Activated T-cell treated with anti-CD3 and anti-CD28 coated beads, Interleukin-2, amount 50 U/mL, for 24 hours (primary cell): Measurements from ENCODE around the gene FOXA3.

Experiments used
- DNase-seq: peaks from one replicate; pipeline ENCODE4 v3.0.0-alpha.2; 2020
- H3K27ac Mint-ChIP-seq: 2 replicates; pipeline ENCODE4 v1.8.0; 2020; ENCODE audit warnings: mild to moderate bottlenecking, mixed read lengths
- H3K27me3 Mint-ChIP-seq: 2 replicates; pipeline ENCODE4 v1.8.0; 2020; ENCODE audit warnings: mixed read lengths
- H3K36me3 Mint-ChIP-seq: 2 replicates; pipeline ENCODE4 v1.8.0; 2020; ENCODE audit warnings: low read depth, mixed read lengths
- H3K4me1 Mint-ChIP-seq: 2 replicates; pipeline ENCODE4 v1.8.0; 2020; ENCODE audit warnings: low read depth, mixed read lengths
- H3K4me3 Mint-ChIP-seq: 2 replicates; pipeline ENCODE4 v1.8.0; 2020; ENCODE audit warnings: mild to moderate bottlenecking, moderate library complexity, mixed read lengths
- H3K9me3 Mint-ChIP-seq: 2 replicates; pipeline ENCODE4 v1.8.0; 2020; ENCODE audit warnings: mixed read lengths

Gene FOXA3

DNA sequence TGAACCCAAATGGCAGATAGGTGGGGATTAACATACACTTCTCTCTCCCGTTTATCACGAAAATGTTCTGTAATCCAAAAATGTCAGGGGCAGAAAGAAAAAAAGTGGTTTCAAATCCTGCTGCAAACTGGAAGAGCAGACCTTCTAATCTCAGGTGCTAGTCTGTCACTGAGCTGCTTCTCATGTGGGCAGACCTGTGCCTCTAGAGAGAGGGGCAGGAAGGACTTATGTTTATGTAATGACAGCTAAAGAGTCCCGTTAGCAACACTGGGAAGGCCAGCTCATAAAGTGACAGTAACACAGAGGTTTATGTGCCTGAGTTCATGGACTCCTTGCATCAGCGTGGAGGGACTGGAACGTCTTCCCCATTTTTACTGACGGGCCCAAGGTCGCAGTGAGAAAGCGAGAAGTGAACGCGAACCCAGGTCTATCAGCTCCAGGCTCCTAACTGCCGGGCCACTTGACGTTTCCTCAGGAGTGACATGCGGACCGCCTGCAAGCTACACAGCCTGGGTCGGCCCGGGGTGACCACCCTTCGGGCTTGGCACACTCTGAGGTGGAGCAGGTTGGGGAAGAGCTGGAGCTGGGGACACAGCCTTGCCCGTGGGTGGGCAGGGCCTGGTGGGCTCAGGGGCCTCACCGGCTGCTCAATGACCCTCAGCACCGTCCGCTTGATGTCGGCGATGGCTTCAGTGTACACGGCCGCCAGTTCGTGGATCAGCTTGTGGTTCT lies 39.4 kb upstream of the FOXA3 start:
- Mint-ChIP-seq H3K4me3 (no peak overlapping the region), H3K27me3 (no peaks in the 10 kb centered on the region), H3K9me3 (no peaks in the 10 kb centered on the region), H3K4me1 (no peaks in the 10 kb centered on the region), H3K36me3 (peaks cover 98% of the 10 kb centered on the region), H3K27ac (no peak overlapping the region)
- DNase-seq = no peak

DNA sequence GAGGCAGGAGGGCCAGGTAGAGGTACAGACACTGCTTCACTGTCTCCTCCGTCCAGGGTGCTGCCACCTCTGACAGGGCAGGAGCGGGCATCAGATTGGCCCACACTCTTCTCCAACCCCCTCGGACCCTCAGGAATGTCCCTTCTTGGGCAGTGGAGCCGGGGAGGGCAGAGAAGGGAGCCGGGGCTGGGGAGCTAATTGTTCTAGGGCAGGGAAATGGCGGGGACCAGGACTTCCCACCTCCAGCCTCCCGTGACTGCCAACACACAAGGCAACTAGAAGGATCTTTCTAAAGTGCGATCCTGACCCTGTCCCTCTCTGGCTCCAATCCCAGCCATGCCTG lies 38.9 kb upstream of the FOXA3 start:
- Mint-ChIP-seq H3K27ac (no peak overlapping the region), H3K36me3 (peaks cover 98% of the 10 kb centered on the region), H3K4me1 (no peaks in the 10 kb centered on the region), H3K27me3 (no peaks in the 10 kb centered on the region), H3K4me3 (no peak overlapping the region), H3K9me3 (no peaks in the 10 kb centered on the region)
- no peak for DNase-seq

DNA sequence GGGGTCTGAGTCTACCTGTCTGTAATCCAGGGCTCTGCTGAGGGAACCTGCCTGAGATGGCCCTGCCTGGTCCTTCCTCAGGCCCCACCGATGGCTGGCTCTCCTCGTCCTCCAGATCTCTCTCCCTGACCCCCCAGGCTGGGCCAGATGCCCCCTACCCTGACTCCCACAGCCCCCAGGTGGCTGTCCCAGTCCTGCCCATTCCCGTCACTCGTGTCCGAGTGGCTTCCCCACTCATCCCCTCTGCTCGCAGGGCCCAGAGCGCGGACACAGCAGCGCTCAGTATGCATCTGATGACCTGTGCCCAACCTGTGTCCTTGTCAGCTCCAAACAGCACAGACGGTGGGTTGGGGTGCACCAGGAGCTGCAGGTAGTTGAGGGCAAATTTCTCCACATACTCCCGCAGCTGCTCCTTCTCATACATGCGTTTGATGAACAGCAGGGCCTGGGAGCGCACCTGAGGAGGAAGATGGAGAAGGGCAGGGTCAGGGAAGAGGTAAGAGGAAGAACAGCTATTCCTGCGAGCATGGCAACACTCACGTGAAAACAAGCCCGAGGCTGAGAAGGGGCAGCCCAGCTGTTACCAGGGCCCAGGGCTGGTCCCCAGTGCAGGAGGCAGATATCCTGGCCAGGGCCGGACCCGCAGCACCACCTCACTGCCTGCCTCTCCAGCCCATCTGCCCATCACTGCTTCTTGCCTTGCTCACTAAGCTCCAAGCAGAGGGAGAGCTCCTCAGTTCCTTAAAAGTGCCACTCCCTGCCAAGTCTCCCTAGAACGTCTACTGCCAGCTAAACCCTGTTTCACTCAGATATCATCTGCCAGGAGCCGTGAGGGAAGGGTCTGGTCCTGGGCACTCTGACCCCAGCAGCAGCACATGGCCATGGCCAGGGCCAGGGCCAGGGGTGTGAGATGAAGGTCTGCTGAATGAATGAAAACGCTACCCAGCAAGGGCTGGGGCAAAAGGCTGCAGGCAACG lies 37.9 kb upstream of the FOXA3 start:
- H3K27me3 Mint-ChIP-seq = no peaks in the 10 kb centered on the region
- no peak overlapping the region for H3K4me3 Mint-ChIP-seq
- H3K36me3 Mint-ChIP-seq = peaks cover 97% of the 10 kb centered on the region
- DNase-seq = no peak
- no peaks in the 10 kb centered on the region for H3K4me1 Mint-ChIP-seq
- H3K27ac Mint-ChIP-seq = no peak overlapping the region
- H3K9me3 Mint-ChIP-seq = no peaks in the 10 kb centered on the region

DNA sequence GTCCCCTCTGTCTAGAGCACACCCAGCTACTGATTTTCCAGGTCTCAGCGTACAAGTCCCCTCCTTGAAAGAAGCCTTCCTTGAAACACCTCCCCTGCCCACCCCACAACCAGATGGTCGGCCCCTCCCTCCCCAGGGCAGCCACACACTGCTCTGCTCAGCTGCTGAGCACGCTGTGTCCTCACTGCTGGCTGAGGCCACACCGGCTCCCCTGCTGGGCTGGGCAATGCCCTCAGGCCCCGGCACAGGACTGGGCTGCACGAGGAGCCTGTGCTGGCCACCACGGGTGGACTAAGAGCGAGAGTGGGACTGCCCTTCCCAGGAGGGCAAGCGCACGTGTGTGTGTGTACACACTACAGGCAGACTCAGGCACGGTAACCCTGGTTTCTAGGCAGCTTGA lies 37.2 kb upstream of the FOXA3 start:
- DNase-seq = no peak
- Mint-ChIP-seq H3K4me3 (no peak overlapping the region), H3K27me3 (no peaks in the 10 kb centered on the region), H3K4me1 (no peaks in the 10 kb centered on the region), H3K36me3 (peaks cover 97% of the 10 kb centered on the region), H3K9me3 (no peaks in the 10 kb centered on the region), H3K27ac (no peak overlapping the region)

DNA sequence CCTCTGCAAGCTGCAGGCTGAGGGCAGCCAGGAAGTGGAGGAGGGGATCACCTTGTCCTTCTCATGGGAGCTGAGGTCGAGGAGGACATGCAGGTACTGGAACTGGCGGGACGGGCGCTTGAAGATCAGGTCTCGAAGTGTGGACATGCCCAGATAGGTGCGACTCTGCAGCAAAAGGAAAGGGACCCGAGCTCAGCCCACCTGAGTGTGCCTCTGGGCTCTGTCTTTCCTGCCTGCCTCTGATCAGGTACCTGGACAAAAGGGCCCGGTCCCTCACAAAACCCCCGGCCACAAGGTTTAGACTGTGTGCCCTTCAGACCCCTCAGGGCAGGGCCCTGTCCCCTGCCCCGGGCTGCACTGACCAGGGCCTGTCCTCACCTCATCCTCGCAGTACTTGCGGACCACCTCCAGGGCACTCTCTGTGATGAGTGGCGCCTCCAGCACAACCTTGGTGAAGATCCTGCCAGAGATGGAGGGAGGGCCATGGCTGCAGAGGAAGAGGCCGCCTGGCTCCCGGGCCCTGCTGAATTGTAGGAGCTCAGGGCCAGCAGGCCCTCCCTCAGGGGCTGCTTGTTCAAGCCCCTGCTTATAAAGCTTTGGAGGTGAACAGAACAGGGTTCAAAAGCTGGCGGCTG lies 36.5 kb upstream of the FOXA3 start:
- H3K9me3 Mint-ChIP-seq = no peaks in the 10 kb centered on the region
- no peak for DNase-seq
- H3K27me3 Mint-ChIP-seq = no peaks in the 10 kb centered on the region
- no peak overlapping the region for H3K27ac Mint-ChIP-seq
- peaks cover 97% of the 10 kb centered on the region for H3K36me3 Mint-ChIP-seq
- H3K4me1 Mint-ChIP-seq = no peaks in the 10 kb centered on the region
- H3K4me3 Mint-ChIP-seq = no peak overlapping the region

DNA sequence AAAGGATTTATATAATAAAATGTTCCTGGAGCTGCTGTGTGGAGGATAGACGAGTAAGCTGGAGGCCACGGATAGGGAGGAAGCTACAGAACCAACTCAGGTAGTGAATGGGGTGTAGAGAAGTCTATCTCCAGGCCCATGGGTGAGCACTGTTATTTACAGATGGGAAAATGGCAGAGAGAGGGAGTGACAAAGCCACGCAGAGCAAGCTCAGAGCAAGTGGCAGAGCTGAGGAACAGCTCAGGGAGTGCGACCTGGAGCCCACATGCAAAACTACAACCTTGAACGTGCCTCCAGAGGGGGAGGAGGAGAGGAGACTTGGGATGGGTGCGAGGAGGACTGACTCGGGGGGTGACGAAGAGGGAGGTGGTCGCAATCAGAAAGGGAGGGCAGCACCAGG lies 35.6 kb upstream of the FOXA3 start:
- H3K27me3 Mint-ChIP-seq = no peaks in the 10 kb centered on the region
- H3K36me3 Mint-ChIP-seq = peaks cover 96% of the 10 kb centered on the region
- no peak for DNase-seq
- H3K4me1 Mint-ChIP-seq = no peaks in the 10 kb centered on the region
- no peak overlapping the region for H3K4me3 Mint-ChIP-seq
- H3K9me3 Mint-ChIP-seq = no peaks in the 10 kb centered on the region
- no peak overlapping the region for H3K27ac Mint-ChIP-seq

DNA sequence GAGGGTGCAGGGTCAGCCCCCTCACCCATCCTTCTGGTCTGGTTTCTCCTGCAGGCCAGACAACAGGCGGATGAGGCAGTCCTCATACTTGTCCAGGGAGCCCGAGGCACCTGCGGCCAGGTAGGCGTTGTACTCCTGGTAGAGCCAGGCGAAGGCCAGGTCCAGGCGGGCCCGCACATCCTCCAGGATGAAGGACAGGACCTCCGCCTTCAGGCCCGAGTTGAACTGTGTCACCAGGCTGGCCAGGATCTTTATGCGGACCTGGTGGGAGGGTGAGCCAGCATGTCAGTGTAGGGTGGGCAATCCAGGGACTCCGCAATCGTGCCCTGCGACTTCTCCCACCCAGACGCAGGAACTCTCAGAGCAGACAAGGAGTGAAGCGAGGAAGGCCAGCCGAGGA lies 35.2 kb upstream of the FOXA3 start:
- Mint-ChIP-seq H3K4me1 (no peaks in the 10 kb centered on the region), H3K4me3 (no peak overlapping the region), H3K9me3 (no peaks in the 10 kb centered on the region), H3K27ac (no peak overlapping the region), H3K27me3 (no peaks in the 10 kb centered on the region), H3K36me3 (peaks cover 97% of the 10 kb centered on the region)
- DNase-seq = no peak

DNA sequence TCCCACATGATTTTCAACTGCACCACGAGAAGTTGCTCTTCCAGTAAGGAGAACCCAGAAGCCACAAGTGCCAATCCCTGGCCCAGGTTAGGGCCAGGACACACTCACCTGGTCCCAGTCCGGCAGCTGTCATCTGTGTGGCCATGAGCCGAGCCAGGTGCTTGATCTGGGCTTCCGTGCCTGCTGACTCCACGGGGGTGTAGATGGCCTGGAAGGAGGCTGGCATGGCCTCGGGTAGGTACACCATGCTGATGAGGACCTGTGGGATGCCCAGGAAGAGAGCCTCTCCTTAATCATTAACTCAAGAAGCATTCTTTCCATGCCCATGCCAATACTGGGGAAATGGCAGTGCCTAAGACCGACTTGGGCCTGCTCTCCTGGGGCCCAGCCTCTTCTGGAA lies 29.2 kb upstream of the FOXA3 start:
- no peaks in the 10 kb centered on the region for H3K9me3 Mint-ChIP-seq
- peaks cover 92% of the 10 kb centered on the region for H3K36me3 Mint-ChIP-seq
- DNase-seq = no peak
- H3K4me3 Mint-ChIP-seq = no peak overlapping the region
- H3K27ac Mint-ChIP-seq = no peak overlapping the region
- H3K27me3 Mint-ChIP-seq = no peaks in the 10 kb centered on the region
- H3K4me1 Mint-ChIP-seq = no peaks in the 10 kb centered on the region

DNA sequence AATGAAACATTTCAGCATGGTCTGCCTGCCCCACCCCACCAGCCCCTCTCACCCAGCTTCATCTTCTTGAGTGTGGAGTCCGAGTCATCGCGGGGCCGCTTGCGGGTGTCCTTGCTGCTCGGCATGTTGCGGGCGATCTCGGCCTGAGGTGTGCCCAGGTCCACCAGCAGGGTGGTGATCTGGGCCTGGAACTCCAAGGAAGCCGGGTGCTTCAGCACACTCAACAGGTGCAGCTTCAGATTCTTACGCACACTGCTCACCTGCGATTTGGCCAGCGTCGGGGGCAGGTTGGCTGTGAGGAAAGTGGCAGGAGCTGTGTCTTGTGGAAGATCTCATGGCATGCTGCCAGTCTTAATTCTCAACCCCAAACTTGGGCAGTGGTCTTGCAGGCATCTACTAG lies 21.9 kb upstream of the FOXA3 start:
- H3K27ac Mint-ChIP-seq = no peak overlapping the region

DNA sequence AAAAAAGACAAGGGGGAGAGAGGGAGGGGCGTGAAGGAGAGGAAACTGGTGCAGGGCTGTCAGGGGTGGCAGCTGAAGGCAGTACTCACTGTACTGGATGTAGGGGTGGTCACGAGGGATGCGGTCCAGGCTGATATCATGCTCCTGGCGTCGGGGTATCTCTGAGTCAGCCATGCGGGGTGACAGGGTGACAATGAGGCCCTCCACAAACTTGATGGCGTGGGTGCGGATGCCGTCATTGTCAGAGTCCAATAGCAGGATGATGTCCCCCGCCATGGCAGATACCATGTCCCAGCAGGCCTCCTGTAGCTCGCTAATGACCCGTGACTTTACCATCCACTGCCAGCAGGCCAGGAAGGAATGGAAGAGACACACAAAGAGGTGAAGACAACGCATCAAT lies 16.5 kb upstream of the FOXA3 start:
- Mint-ChIP-seq H3K27ac (no peak overlapping the region), H3K9me3 (no peaks in the 10 kb centered on the region), H3K4me1 (no peaks in the 10 kb centered on the region), H3K4me3 (no peak overlapping the region), H3K36me3 (peaks cover 95% of the 10 kb centered on the region), H3K27me3 (no peaks in the 10 kb centered on the region)
- no peak for DNase-seq

More for the DNA sequence above, 21.9 kb upstream of the FOXA3 start:
- no peaks in the 10 kb centered on the region for H3K4me1 Mint-ChIP-seq
- peaks cover 90% of the 10 kb centered on the region for H3K36me3 Mint-ChIP-seq
- no peak overlapping the region for H3K4me3 Mint-ChIP-seq
- DNase-seq = no peak
- H3K9me3 Mint-ChIP-seq = no peaks in the 10 kb centered on the region
- H3K27me3 Mint-ChIP-seq = no peaks in the 10 kb centered on the region

DNA sequence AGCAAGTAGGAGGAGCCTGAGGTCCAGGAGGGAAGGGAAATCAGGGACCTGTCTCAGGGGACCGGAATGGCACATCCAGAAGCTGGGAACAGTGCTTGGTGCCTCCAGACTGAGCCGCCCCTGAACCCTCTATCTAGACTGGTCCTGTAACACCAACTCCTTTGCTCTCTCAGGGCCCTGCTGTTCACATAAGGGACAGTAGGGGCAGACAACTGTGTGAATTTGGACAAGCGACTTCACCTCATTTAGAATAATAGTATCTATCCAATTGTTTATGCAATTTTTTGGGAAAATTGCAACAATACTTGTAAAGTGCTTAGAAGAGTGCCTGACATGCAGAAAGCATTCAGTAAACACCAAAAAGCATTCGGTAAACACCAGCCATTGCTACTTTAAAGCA lies 15.2 kb upstream of the FOXA3 start:
- no peaks in the 10 kb centered on the region for H3K9me3 Mint-ChIP-seq
- no peak overlapping the region for H3K4me3 Mint-ChIP-seq
- H3K27me3 Mint-ChIP-seq = no peaks in the 10 kb centered on the region
- DNase-seq = no peak
- H3K27ac Mint-ChIP-seq = no peak overlapping the region
- H3K4me1 Mint-ChIP-seq = no peaks in the 10 kb centered on the region
- peaks cover 93% of the 10 kb centered on the region for H3K36me3 Mint-ChIP-seq

DNA sequence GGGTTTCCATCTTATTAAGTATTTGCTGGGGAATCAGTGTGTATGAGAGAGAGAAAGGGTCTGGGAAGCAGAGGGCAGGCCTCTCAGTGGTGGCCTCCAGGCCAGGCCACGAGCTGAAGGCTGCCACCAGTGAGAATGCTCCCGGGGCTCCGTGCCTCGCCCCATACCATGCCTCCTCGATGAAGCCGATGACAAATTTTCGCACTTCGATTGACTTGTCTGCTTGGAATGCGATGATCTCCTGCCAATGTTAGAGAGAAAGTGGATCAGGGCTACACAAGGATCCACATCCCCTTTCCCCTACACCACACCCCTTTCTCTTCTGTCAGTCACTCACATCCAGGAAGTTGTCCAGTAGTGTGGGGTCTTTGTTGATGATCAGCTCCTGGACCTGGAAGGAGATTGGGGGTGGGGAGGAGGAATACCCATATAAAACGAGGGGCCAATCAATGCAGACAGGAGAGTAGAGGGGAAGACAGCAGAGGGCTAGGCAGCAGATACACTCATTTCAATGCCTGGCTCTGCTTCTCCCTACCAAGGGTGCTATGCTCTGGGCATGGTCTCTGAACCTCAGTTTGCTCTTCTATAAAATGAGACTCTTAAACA lies 11.9 kb upstream of the FOXA3 start:
- peaks cover 96% of the 10 kb centered on the region for H3K36me3 Mint-ChIP-seq
- DNase-seq = no peak
- no peaks in the 10 kb centered on the region for H3K9me3 Mint-ChIP-seq
- H3K27me3 Mint-ChIP-seq = no peaks in the 10 kb centered on the region
- H3K4me1 Mint-ChIP-seq = no peaks in the 10 kb centered on the region
- no peak overlapping the region for H3K4me3 Mint-ChIP-seq
- peak overlapping the region; percentile 50 for H3K27ac Mint-ChIP-seq

DNA sequence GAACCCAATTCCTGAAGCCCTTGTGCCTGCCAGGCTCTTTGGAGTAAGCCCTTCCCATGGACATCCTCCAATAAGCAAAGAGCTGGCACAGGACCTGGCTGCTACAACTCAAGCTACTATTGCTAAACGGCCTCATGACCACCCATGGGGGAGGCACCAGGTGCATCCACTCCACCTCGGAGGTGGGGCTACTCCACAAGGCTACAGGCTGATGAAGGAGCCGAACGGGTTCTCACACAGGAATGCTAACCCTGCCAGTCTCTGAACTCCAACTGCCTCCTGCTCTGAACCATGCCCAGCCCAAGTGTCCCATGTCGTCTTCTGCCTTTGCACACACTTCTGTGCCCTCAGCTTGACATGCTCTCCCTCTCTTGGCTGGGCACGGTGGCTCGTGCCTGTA lies 11.1 kb upstream of the FOXA3 start:
- peaks cover 92% of the 10 kb centered on the region for H3K36me3 Mint-ChIP-seq
- no peak for DNase-seq
- H3K9me3 Mint-ChIP-seq = no peaks in the 10 kb centered on the region
- peaks cover under 1% of the 10 kb centered on the region for H3K4me1 Mint-ChIP-seq
- peak overlapping the region; percentile 50 for H3K27ac Mint-ChIP-seq
- no peak overlapping the region for H3K4me3 Mint-ChIP-seq
- H3K27me3 Mint-ChIP-seq = no peaks in the 10 kb centered on the region

DNA sequence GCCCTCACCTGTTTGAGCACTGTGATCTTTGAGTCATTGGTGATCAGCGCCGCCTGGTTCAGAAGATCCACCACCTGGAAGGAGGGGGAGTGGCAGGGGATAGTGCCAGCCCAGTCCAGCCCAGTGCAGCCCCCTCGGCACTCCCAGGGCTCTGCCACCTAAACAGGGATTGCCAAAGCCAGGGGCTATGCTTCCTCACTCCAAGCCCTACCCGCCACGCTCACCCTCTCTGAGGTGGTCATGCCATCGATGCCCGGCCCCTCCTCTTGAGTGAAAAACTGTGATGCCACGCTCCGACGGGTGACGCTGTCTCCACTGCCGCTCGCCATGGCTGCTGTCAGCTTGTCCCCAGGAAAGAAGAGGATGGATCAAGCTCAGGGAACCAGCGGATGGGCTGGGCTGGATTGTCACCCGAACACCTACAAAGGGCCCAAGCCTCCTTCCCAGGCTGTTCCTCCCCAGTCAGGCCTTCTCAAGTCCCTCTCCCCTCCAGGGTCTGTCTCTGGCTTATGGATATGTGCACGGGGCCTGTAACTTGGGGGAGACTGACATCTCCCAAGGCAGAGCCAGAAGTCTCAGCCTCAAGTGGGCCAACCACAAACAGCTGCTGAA lies 9.9 kb upstream of the FOXA3 start:
- DNase-seq = no peak
- Mint-ChIP-seq H3K4me3 (no peak overlapping the region), H3K27me3 (no peaks in the 10 kb centered on the region), H3K36me3 (peaks cover 92% of the 10 kb centered on the region), H3K9me3 (no peaks in the 10 kb centered on the region), H3K4me1 (peaks cover 5% of the 10 kb centered on the region), H3K27ac (no peak overlapping the region)
